Spleen (tissue), 7 donors: ENCODE measurements around the gene DNM2.

Source experiments
- CTCF ChIP-seq, 11 experiments: fragments of 200-600 bp in 7 of 11; fragments of 450-650 bp in 4 of 11; sonication (generic) in 4 of 11; IDR thresholded peaks in 8 of 11; conservative IDR thresholded peaks in 3 of 11; 1 replicate in 7 of 11; 2 replicates in 4 of 11; pipeline versions ENCODE4 v1.4.0 to v1.8.0; 2016 to 2021; ENCODE audit warnings: antibody characterized with exemption in 11 of 11, inconsistent platforms in 4 of 11, mild to moderate bottlenecking in 1 of 11
- POLR2AphosphoS5 ChIP-seq, 3 donors: sonication (generic); formaldehyde crosslinking; IDR thresholded peaks; one replicate each; pipeline ENCODE4 v1.5.1; 2017; ENCODE audit warnings: antibody characterized with exemption in 3 of 3
- donor health status: DM: no; HTN: no; CAD: no; lungs with moderate emphysema.
- donor health status: DM: no; HTN: no; CAD: no.
- donor health status: DM: no; HTN: no; CAD: no.

GRCh38 chr19:10695401-10696398 lies 22.2 kb upstream of the DNM2 start:
- TF ChIP-seq CTCF (IDR thresholded peaks at IDR 0.05 in 8 of 11, conservative IDR thresholded peaks at IDR 0.05 in 3 of 11) (peak in 1 of 11 experiments; percentile 18), POLR2AphosphoS5 (IDR thresholded peaks at IDR 0.05) (peak; percentile 39 to 85 (median 66))
